Camera-type eye (tissue), 1 donor: ENCODE data around the gene LTBP3. TPM values are rescaled to one million over a fixed set of nuclear protein-coding genes. Genes with fewer than 3 reads are reported as not detected.

Source experiments
- total RNA-seq: library from RNA; depleted of rRNA; stranded (reverse); fragments of >200 nt; gene quantifications from one replicate; pipeline ENCODE4 v1.2.3, GENCODE V29; 2014

LTBP3 gene
- 190 TPM for total RNA-seq

DNA sequence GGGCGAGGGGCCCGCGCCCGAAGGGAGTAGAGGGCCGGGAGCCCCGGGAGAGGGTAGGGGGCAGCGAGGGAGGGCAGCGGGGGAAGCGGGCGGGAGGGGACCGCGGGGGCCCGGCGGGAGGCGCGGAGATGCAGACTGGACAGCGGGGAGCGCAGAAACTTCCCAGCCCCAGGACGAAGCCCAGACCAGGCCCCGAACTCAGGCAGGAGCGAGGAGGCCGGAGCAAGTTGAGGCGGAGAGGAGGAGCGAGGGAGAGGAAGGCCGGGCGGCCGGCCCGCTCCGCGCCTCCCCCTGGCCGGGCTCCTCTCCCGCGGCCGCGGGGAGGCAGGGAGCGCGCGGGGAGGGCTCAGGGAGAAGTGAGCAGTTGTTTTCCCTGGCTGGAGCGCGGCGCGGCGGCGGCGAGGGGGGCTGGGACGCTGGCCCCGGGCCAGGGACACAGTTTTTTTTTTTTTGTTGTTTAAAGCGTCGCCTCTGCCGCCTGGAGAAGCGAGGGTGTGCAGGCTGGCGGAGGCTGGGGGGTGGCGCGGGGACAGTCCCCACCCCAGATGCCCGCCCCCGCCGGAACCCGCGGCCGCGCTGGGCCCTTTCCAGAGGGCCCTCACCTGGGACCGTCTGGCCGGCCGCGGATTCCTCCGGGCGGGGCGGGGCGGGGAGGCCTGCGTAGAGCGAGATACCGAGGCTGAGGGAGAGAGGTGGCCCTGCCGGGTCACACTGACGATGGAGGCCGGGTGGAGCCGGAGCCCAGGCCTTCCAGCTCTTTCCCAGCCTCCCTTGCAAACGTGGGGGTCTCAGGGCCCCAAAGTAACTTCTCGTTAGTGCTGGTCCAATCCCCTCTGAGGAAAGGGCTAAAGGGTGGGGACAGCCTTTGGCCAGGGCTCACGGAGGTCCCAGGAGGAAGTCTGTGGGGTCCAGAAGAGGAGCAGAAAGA is at the start of gene LTBP3:
Gene LTBP3 (minus strand): TSS at position 358 of the 928 bp plus-strand sequence. CDS start 400 bp downstream, outside the sequence.

DNA sequence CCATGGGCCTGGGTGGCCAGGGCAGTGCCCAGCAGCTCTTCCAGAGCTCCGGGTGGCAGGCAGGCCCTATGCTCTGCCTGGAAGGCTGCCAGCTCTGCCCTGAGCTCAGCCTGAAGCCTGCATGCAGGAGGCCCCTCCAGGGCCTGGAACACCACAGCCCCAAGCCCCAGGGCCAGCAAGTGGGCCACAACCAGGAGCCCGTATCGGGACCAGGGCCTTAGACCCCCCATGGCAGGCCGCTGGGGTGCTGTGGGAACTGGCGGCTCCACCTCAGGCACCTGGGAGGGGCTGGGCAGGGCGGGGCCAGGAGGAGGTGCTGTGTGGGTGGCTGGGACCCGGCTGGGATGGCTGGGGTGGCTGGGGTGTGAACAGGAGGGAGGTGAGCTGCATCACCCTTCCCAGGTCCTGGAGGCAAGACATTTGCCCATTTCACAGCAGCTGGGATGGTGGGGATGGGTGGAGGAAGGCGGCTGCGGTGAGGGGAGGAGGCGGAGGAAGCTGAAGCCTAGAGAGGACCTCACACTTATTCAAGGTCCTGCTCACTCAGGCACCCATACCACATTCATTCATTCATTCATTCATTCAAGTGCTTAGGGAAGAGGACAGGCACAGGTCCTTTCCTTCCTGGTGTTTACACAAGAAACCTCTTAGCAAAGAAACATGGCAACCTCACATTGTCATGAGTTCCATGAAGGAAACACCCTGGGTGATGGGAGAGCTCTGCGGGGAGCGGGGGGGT is 37.6 kb upstream of the LTBP3 start, which contains the start of gene KCNK7:
Gene KCNK7 (minus strand): TSS at position 258 of the 739 bp plus-strand sequence. CDS start 28 bp downstream, at position 230.

DNA sequence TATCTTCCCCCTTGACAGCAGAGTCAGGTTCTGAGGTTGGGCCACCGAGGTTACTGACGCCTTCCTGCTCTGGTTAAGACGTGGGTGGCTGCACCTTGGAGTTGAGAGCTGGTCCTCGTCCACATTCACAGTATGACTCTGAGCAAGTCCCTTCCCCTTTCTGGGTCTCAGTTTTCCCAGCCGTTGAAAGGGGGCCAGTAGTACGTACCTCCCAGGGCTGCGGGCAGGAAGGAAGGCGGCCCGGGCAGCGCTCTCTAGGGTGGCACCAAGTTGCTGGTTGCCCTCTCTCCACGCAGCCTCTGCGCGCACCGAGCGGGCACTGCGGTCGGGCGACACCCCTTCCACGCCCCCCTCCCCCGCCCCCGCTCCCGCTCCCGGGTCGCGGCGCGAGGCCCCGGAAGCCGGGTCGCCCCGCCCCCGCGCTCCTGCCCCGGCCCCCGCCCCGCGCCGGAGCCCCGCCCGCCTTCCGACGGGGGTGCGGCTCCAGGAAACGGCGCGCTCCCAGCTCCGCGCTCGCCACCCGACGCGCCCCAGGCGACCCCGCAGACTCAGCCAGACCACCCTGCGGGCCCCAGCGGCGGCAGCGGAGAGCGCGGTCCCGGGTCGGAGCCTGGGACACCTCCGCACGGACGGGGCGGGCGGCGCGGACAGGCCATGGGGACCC is 17.5 kb upstream of the LTBP3 start, which contains the start of gene EHBP1L1:
Gene EHBP1L1 (plus strand): TSS at position 486 of the 664 bp plus-strand sequence. CDS start 250 bp downstream, outside the sequence.

DNA sequence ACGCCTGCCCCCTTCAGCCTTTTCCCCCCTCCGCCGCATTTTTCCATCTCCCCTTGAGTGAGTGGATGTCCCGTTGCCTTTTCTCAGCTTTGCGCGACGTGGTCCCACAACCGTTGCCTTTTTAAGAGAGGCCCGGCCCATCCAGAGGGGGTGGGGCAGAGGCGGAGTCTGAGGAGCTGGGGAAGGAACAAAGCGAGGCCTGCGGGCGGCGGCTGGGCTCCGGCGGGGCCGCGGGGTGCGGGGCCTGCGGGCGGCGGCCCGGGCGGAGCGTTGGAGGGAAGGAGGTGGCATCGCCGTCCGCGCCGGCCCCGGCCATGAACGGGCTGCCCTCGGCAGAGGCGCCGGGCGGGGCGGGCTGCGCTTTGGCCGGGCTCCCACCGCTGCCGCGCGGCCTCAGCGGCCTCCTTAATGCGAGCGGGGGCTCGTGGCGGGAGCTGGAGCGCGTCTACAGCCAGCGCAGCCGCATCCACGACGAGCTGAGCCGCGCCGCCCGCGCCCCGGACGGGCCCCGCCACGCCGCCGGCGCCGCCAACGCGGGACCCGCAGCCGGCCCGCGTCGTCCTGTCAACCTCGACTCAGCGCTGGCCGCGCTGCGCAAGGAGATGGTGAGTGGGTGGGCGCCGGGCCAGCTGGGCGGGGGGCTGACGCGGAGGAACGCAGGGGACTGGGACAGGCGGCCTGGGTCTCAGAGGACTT is 14.3 kb upstream of the LTBP3 start, which contains the start of gene FAM89B:
Gene FAM89B (plus strand): TSS at position 183 of the 696 bp plus-strand sequence. CDS start 132 bp downstream, at position 315.

GRCh38 chr11:65569973-65570918 is 12.1 kb upstream of the LTBP3 start, which contains the start of gene ZNRD2:
TSS of gene ZNRD2 (plus strand) at chr11:65570477. CDS start at chr11:65570492, 15 bp downstream.

GRCh38 chr11:65524741-65525545 is 33.2 kb downstream of the LTBP3 start, which contains the start of gene SCYL1:
TSS of gene SCYL1 (plus strand) at chr11:65525083. CDS start at chr11:65525154, 71 bp downstream.

DNA sequence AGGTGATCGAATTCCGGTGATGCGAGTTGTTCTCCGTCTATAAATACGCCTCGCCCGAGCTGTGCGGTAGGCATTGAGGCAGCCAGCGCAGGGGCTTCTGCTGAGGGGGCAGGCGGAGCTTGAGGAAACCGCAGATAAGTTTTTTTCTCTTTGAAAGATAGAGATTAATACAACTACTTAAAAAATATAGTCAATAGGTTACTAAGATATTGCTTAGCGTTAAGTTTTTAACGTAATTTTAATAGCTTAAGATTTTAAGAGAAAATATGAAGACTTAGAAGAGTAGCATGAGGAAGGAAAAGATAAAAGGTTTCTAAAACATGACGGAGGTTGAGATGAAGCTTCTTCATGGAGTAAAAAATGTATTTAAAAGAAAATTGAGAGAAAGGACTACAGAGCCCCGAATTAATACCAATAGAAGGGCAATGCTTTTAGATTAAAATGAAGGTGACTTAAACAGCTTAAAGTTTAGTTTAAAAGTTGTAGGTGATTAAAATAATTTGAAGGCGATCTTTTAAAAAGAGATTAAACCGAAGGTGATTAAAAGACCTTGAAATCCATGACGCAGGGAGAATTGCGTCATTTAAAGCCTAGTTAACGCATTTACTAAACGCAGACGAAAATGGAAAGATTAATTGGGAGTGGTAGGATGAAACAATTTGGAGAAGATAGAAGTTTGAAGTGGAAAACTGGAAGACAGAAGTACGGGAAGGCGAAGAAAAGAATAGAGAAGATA is 59.0 kb downstream of the LTBP3 start, which contains the start of gene MALAT1:
Gene MALAT1 (plus strand): TSS at position 69 of the 736 bp plus-strand sequence.

Other genes starting within 250 kb of the LTBP3 start
- gene CDC42EP2, start 243.5 kb downstream of the LTBP3 start, total RNA-seq: 12.8 TPM
- 60.6 TPM for gene DPF2, start 224.5 kb downstream of the LTBP3 start, total RNA-seq
- 3.6 TPM for gene TIGD3, start 203.6 kb downstream of the LTBP3 start, total RNA-seq
- 3.5 TPM for gene SLC25A45, start 175.7 kb downstream of the LTBP3 start, total RNA-seq
- 35.2 TPM for gene FRMD8, start 171.7 kb downstream of the LTBP3 start, total RNA-seq
- 82.1 TPM for gene NEAT1, start 135.6 kb downstream of the LTBP3 start, total RNA-seq
- gene MALAT1, start 59.3 kb downstream of the LTBP3 start, total RNA-seq: 30,401 TPM
- gene SCYL1, start 33.3 kb downstream of the LTBP3 start, total RNA-seq: 57.6 TPM
- 28.4 TPM for gene ZNRD2, start 12.1 kb upstream of the LTBP3 start, total RNA-seq
- gene FAM89B, start 14.2 kb upstream of the LTBP3 start, total RNA-seq: 17.2 TPM
- 51.2 TPM for gene EHBP1L1, start 17.7 kb upstream of the LTBP3 start, total RNA-seq
- 0.99 TPM for gene KCNK7, start 37.4 kb upstream of the LTBP3 start, total RNA-seq
- 29.9 TPM for gene MAP3K11, start 55.9 kb upstream of the LTBP3 start, total RNA-seq
- gene PCNX3, start 57.4 kb upstream of the LTBP3 start, total RNA-seq: 19.2 TPM
- gene SIPA1, start 79.7 kb upstream of the LTBP3 start, total RNA-seq: 16.2 TPM
- 24.5 TPM for gene RELA, start 104.6 kb upstream of the LTBP3 start, total RNA-seq
- gene KAT5, start 153.9 kb upstream of the LTBP3 start, total RNA-seq: 58.7 TPM
- 38.4 TPM for gene RNASEH2C, start 162.4 kb upstream of the LTBP3 start, total RNA-seq
- gene AP5B1, start 222.6 kb upstream of the LTBP3 start, total RNA-seq: 8.6 TPM
- gene OVOL1, start 228.7 kb upstream of the LTBP3 start, total RNA-seq: 0.49 TPM